Neural cell (in vitro differentiated cells): Measurements from ENCODE around the gene WDR77. TPM values are rescaled to one million over a fixed set of nuclear protein-coding genes. Genes with fewer than 3 reads are reported as not detected.

ENCODE experiments used
- H2AFZ ChIP-seq: fragments of 200-600, 300-800 bp; sonication (generic), shearing (Covaris generic); 2 replicates; pipeline ENCODE4 v1.6.0; 2014; ENCODE audit warnings: low read depth, mild to moderate bottlenecking, antibody characterized with exemption, low read length, moderate library complexity
- H3F3A ChIP-seq: fragments of 200-600 bp; shearing (Covaris generic); 2 replicates; pipeline ENCODE4 v1.6.1; 2016; ENCODE audit warnings: mild to moderate bottlenecking, moderate library complexity, mixed read lengths, antibody characterized with exemption, low read length; ENCODE audit not compliant: insufficient read depth, poor library complexity, severe bottlenecking
- H3K27ac ChIP-seq: fragments of 200-600, 300-800 bp; sonication (generic), shearing (Covaris generic); 2 replicates; pipeline ENCODE4 v1.5.1; 2014; ENCODE audit warnings: mild to moderate bottlenecking, low read length, moderate library complexity
- H3K27me3 ChIP-seq: fragments of 300-800, 200-600 bp; sonication (generic), shearing (Covaris generic); 2 replicates; pipeline ENCODE4 v1.6.0; 2014; ENCODE audit warnings: mild to moderate bottlenecking, low read depth, low read length, moderate library complexity; ENCODE audit not compliant: insufficient read depth
- H3K36me3 ChIP-seq: fragments of 300-800, 200-600 bp; sonication (generic), shearing (Covaris generic); 2 replicates; pipeline ENCODE4 v1.5.1; 2014; ENCODE audit warnings: mild to moderate bottlenecking, antibody characterized with exemption, low read length, moderate library complexity; ENCODE audit not compliant: insufficient read depth
- H3K4me2 ChIP-seq: fragments of 300-800, 200-600 bp; sonication (generic), shearing (Covaris generic); 2 replicates; pipeline ENCODE4 v1.6.0; 2014; ENCODE audit warnings: mild to moderate bottlenecking, low read length
- H3K4me3 ChIP-seq: fragments of 300-800, 200-600 bp; sonication (generic), shearing (Covaris generic); 2 replicates; pipeline ENCODE4 v1.5.1; 2014; ENCODE audit warnings: mild to moderate bottlenecking, low read length, moderate library complexity
- H3K79me2 ChIP-seq: fragments of 200-600 bp; shearing (Covaris generic); replicated peaks from 2 replicates; pipeline ENCODE4 v1.6.0; 2014; ENCODE audit warnings: mild to moderate bottlenecking, low read length, moderate library complexity; ENCODE audit not compliant: insufficient read depth
- H3K9ac ChIP-seq: fragments of 300-800, 200-600 bp; sonication (generic), shearing (Covaris generic); 2 replicates; pipeline ENCODE4 v1.6.1; 2016; ENCODE audit warnings: mild to moderate bottlenecking, low read length, mixed read lengths
- H3K9me2 ChIP-seq: fragments of 200-600 bp; shearing (Covaris generic); 2 replicates; pipeline ENCODE4 v1.6.1; 2016; ENCODE audit warnings: mild to moderate bottlenecking, low read length, mixed read lengths; ENCODE audit not compliant: insufficient read depth
- H3K9me3 ChIP-seq: fragments of 200-600, 300-800 bp; sonication (generic), shearing (Covaris generic); 2 replicates; pipeline ENCODE4 v1.6.1; 2016; ENCODE audit warnings: mild to moderate bottlenecking, mixed run types, low read length, moderate library complexity, mixed read lengths
- H4K20me1 ChIP-seq: fragments of 200-600 bp; shearing (Covaris generic); 2 replicates; pipeline ENCODE4 v1.6.1; 2016; ENCODE audit warnings: mild to moderate bottlenecking, mixed run types; ENCODE audit not compliant: insufficient read depth
- CTCF ChIP-seq: fragments of 450-650 bp; IDR thresholded peaks from 2 replicates; pipeline ENCODE4 v1.5.1; 2014; ENCODE audit warnings: antibody characterized with exemption, mild to moderate bottlenecking, moderate library complexity; ENCODE audit not compliant: poor library complexity, severe bottlenecking
- EP300 ChIP-seq: fragments of 450-650 bp; conservative IDR thresholded peaks from 2 replicates; pipeline ENCODE4 v1.6.1; 2014; ENCODE audit warnings: antibody characterized with exemption, mild to moderate bottlenecking, moderate library complexity; ENCODE audit not compliant: poor library complexity, severe bottlenecking
- EZH2 ChIP-seq: fragments of 200-600, 300-800 bp; shearing (Covaris generic), sonication (generic); IDR thresholded peaks from 2 replicates; pipeline ENCODE4 v1.6.1; 2014; ENCODE audit warnings: antibody characterized with exemption, low read length, borderline replicate concordance, mild to moderate bottlenecking; ENCODE audit not compliant: insufficient read depth, poor library complexity, severe bottlenecking
- MXI1 ChIP-seq: fragments of 450-650 bp; conservative IDR thresholded peaks from 2 replicates; pipeline ENCODE4 v1.6.1; 2014; ENCODE audit warnings: antibody characterized with exemption, mild to moderate bottlenecking; ENCODE audit not compliant: poor library complexity, severe bottlenecking
- POLR2AphosphoS5 ChIP-seq: IDR thresholded peaks from 2 replicates; pipeline ENCODE4 v1.6.1; 2012
- RAD21 ChIP-seq: fragments of 450-650 bp; conservative IDR thresholded peaks from 2 replicates; pipeline ENCODE4 v1.6.1; 2014; ENCODE audit warnings: antibody characterized with exemption, mild to moderate bottlenecking, moderate library complexity
- REST ChIP-seq: IDR thresholded peaks from 2 replicates; pipeline ENCODE4 v1.6.1; 2012; ENCODE audit warnings: borderline replicate concordance
- TAF1 ChIP-seq: IDR thresholded peaks from 2 replicates; pipeline ENCODE4 v1.6.1; 2012; ENCODE audit warnings: low read depth
- polyA plus RNA-seq: library from polyadenylated mRNA; depleted of rRNA; stranded (reverse); fragments of >200 nt; gene quantifications from 2 replicates; pipeline ENCODE4 v1.2.3, GENCODE V29; 2014

WDR77 gene
- polyA plus RNA-seq, 1 donor from 2014 or later: 63.6 TPM

- no peaks in the 10 kb centered on the region for H3K79me2 ChIP-seq
- H3F3A ChIP-seq: no peaks in the 10 kb centered on the region
- no peaks in the 10 kb centered on the region for H3K9me2 ChIP-seq
- H3K27ac ChIP-seq: no peak overlapping the region
- no peak overlapping the region for H2AFZ ChIP-seq
- H3K36me3 ChIP-seq: no peaks in the 10 kb centered on the region
- H3K9me3 ChIP-seq: no peaks in the 10 kb centered on the region
- H3K4me2 ChIP-seq: no peak overlapping the region
- H4K20me1 ChIP-seq: no peaks in the 10 kb centered on the region
- H3K27me3 ChIP-seq: no peaks in the 10 kb centered on the region
- H3K9ac ChIP-seq: no peak overlapping the region
- no peak overlapping the region for H3K4me3 ChIP-seq
- no peak for TF ChIP-seq CTCF
- TF ChIP-seq EZH2: no peak
- no peak for TF ChIP-seq RAD21
- no peak for TF ChIP-seq MXI1
- TF ChIP-seq POLR2AphosphoS5: no peak
- no peak for TF ChIP-seq REST
- no peak for TF ChIP-seq TAF1
- no peak for TF ChIP-seq EP300
Observed at GRCh38 chr1:111420377-111420776, 28.7 kb downstream of the WDR77 start.

GRCh38 chr1:111419037-111419436 is 30.0 kb downstream of the WDR77 start:
- no peaks in the 10 kb centered on the region for H3K27me3 ChIP-seq
- H3F3A ChIP-seq: no peaks in the 10 kb centered on the region
- H3K79me2 ChIP-seq: no peaks in the 10 kb centered on the region
- H2AFZ ChIP-seq: no peak overlapping the region
- H3K36me3 ChIP-seq: no peaks in the 10 kb centered on the region
- no peaks in the 10 kb centered on the region for H3K9me2 ChIP-seq
- no peak overlapping the region for H3K9ac ChIP-seq
- H3K9me3 ChIP-seq: no peaks in the 10 kb centered on the region
- no peak for TF ChIP-seq REST
- TF ChIP-seq POLR2AphosphoS5: no peak
- no peak overlapping the region for H3K4me2 ChIP-seq
- no peaks in the 10 kb centered on the region for H4K20me1 ChIP-seq
- H3K4me3 ChIP-seq: no peak overlapping the region
- no peak overlapping the region for H3K27ac ChIP-seq
